HepG2 (cell line): ENCODE data around the gene KIAA2012. TPM values are rescaled to one million over a fixed set of nuclear protein-coding genes. Genes with fewer than 3 reads are reported as not detected.

ENCODE experiments used
- ATAC-seq: fragments of 200-7000 bp; cut with Tn5 transposase; 3 replicates; pipeline ENCODE4 v1.9.1; 2020; ENCODE audit warnings: mild to moderate bottlenecking, moderate library complexity
- BruUV-seq: library from RNA; stranded (reverse); fragments of 400-500 nt; replicated peaks from 2 replicates; lab custom pipeline; 2021; lab: Mats Ljungman, UMichigan
- CTCF ChIA-PET: fragments of 300-600 bp; formaldehyde crosslinking; extraction: SDS; loops from one replicate; lab custom pipeline; 2021; ENCODE audit warnings: low total read pairs, inconsistent platforms, low intra/inter-chr PET ratio; lab: Yijun Ruan, JAX
- POLR2A ChIA-PET: fragments of 350-600 bp; sonication (Branson Sonifier 250); formaldehyde crosslinking; loops from one replicate; lab custom pipeline; 2020; ENCODE audit warnings: antibody characterized with exemption, inconsistent platforms; lab: Yijun Ruan, JAX
- DNase-seq: peaks from one replicate; pipeline ENCODE4 v3.0.0-alpha.2; 2015; ENCODE audit warnings: low spot score
- FAIRE-seq: peaks from 3 replicates; lab custom pipeline; 2011; peaks lifted over from hg19 to GRCh38; lab: Jason Lieb, UNC
- H2AFZ ChIP-seq: one replicate; pipeline ENCODE4 v1.6.1; 2011; ENCODE audit warnings: low read length, inconsistent platforms
- H3K27ac ChIP-seq: fragments of 300-600 bp; 3 replicates; pipeline ENCODE4 v1.8.0; 2011; ENCODE audit warnings: mixed run types, mild to moderate bottlenecking, mixed read lengths, low read length, inconsistent platforms; ENCODE audit not compliant: insufficient read depth; ENCODE audit errors: extremely low read length
- H3K27me3 ChIP-seq, 2 experiments: fragments of 200-600 bp in 1 of 2; 2 replicates in 1 of 2; 3 replicates in 1 of 2; pipeline versions ENCODE4 v1.6.0 to v1.8.0; 2011; ENCODE audit warnings: low read length in 2 of 2, mild to moderate bottlenecking in 2 of 2, moderate library complexity in 2 of 2, inconsistent platforms in 1 of 2; ENCODE audit not compliant: insufficient read depth in 2 of 2, control insufficient read depth in 1 of 2
- H3K36me3 ChIP-seq, 2 experiments: fragments of 200-600 bp in 1 of 2; replicated peaks in 1 of 2; 2 replicates in 1 of 2; 3 replicates in 1 of 2; pipeline versions ENCODE4 v1.5.1 to v1.8.0; 2011; ENCODE audit warnings: low read length in 2 of 2, inconsistent platforms in 1 of 2; ENCODE audit not compliant: insufficient read depth in 2 of 2, control insufficient read depth in 1 of 2
- H3K4me1 ChIP-seq: 2 replicates; pipeline ENCODE4 v1.5.1; 2012; ENCODE audit warnings: low read length, inconsistent platforms; ENCODE audit not compliant: insufficient read depth
- H3K4me2 ChIP-seq: 2 replicates; pipeline ENCODE4 v1.6.0; 2011; ENCODE audit warnings: low read depth, low read length, inconsistent platforms
- H3K4me3 ChIP-seq, 3 experiments: fragments of 200-600 bp in 1 of 3; sonication (generic), shearing (Covaris generic) in 1 of 3; replicated peaks in 1 of 3; 2 replicates each; pipeline ENCODE4 v1.5.1; 2011 to 2016; ENCODE audit warnings: low read length in 3 of 3, inconsistent platforms in 2 of 3, low read depth in 2 of 3, mild to moderate bottlenecking in 2 of 3, control low read depth in 1 of 3, mixed read lengths in 1 of 3; ENCODE audit not compliant: insufficient read depth in 1 of 3
- H3K79me2 ChIP-seq: one replicate; pipeline ENCODE4 v1.6.1; 2011; ENCODE audit warnings: low read length, inconsistent platforms; ENCODE audit not compliant: insufficient read depth
- H3K9ac ChIP-seq: 2 replicates; pipeline ENCODE4 v1.6.0; 2011; ENCODE audit warnings: mild to moderate bottlenecking, low read depth, low read length, inconsistent platforms; ENCODE audit not compliant: insufficient read depth
- H3K9me3 ChIP-seq: 2 replicates; pipeline ENCODE4 v1.5.1; 2012; ENCODE audit warnings: mild to moderate bottlenecking, low read length
- H4K20me1 ChIP-seq: 2 replicates; pipeline ENCODE4 v1.6.0; 2011; ENCODE audit warnings: inconsistent platforms, mild to moderate bottlenecking, low read length, moderate library complexity; ENCODE audit not compliant: insufficient read depth
- CERS6 ChIP-seq: sonication (generic); formaldehyde crosslinking; IDR thresholded peaks from 2 replicates; pipeline ENCODE4 v1.5.0; 2020; ENCODE audit warnings: missing genetic modification reagents
- CHCHD3 ChIP-seq: sonication (generic); formaldehyde crosslinking; IDR thresholded peaks from 2 replicates; pipeline ENCODE4 v1.8.0; 2022; ENCODE audit warnings: mild to moderate bottlenecking, missing genetic modification reagents, moderate library complexity
- GPBP1L1 ChIP-seq: sonication (generic); formaldehyde crosslinking; IDR thresholded peaks from 2 replicates; pipeline ENCODE4 v1.5.0; 2020; ENCODE audit warnings: mild to moderate bottlenecking, missing genetic modification reagents
- NFATC3 ChIP-seq: sonication (generic); formaldehyde crosslinking; IDR thresholded peaks from 2 replicates; pipeline ENCODE4 v1.5.1; 2020; ENCODE audit warnings: mild to moderate bottlenecking, missing genetic modification reagents
- PAWR ChIP-seq: sonication (generic); formaldehyde crosslinking; IDR thresholded peaks from 2 replicates; pipeline ENCODE4 v1.4.0; 2020; ENCODE audit warnings: missing genetic modification reagents, mild to moderate bottlenecking, borderline replicate concordance
- PCBP1 ChIP-seq: fragments of 200-400 bp; formaldehyde crosslinking; IDR thresholded peaks from 2 replicates; pipeline ENCODE4 v1.6.1; 2017; ENCODE audit warnings: mild to moderate bottlenecking, low read depth, low read length, borderline replicate concordance
- ZIK1 ChIP-seq: sonication (generic); formaldehyde crosslinking; IDR thresholded peaks from 2 replicates; pipeline ENCODE4 v1.5.0; 2020; ENCODE audit warnings: mild to moderate bottlenecking, low read depth, missing genetic modification reagents, borderline replicate concordance
- ZNF264 ChIP-seq: sonication (generic); formaldehyde crosslinking; IDR thresholded peaks from 2 replicates; pipeline ENCODE4 v1.4.0; 2020; ENCODE audit warnings: missing genetic modification reagents
- ZSCAN22 ChIP-seq: sonication (generic); formaldehyde crosslinking; IDR thresholded peaks from 2 replicates; pipeline ENCODE4 v1.4.0; 2020; ENCODE audit warnings: mild to moderate bottlenecking, missing genetic modification reagents
- WGBS: methylation state at CpG from one replicate; pipeline ENCODE4 v1.1.6; 2017; ENCODE audit warnings: low lambda C conversion rate; 5-methylcytosine and 5-hydroxymethylcytosine counted together
- in situ Hi-C: cut with HindIII; loops from 2 replicates; pipeline ENCODE4 v1.10.0; 2017; ENCODE audit warnings: low pct_unique_long_range_greater_than_20kb; ENCODE audit not compliant: extremely low pct_ligation_motif_present
- intact Hi-C: fragments of 100-400 bp; cut with micrococcal nuclease; formaldehyde crosslinking; loops from one replicate; pipeline ENCODE4 v1.10.0; 2022; ENCODE audit not compliant: unreplicated experiment
- polyA plus RNA-seq, 8 experiments: library from polyadenylated mRNA; depleted of rRNA in 3 of 8; stranded (reverse) in 7 of 8; unstranded in 1 of 8; fragments of >200 nt; fragmentation: Illumina TruSeq in 4 of 8; extraction: Trizol in 4 of 8; gene quantifications; 2 replicates each; pipeline versions ENCODE4 v1.2.1 to v1.2.3, GENCODE V29; 2011 to 2016; ENCODE audit warnings: low read depth in 4 of 8, missing spikeins in 1 of 8, mixed read lengths in 1 of 8; ENCODE audit not compliant: insufficient read depth in 1 of 8
- total RNA-seq, 5 experiments: library from RNA; depleted of rRNA; stranded (reverse); fragments of >200 nt; fragmentation: Illumina TruSeq; extraction: Trizol; gene quantifications; 2 replicates each; pipeline ENCODE4 v1.2.3, GENCODE V29; 2016; ENCODE audit warnings: low read depth in 1 of 5
- TF ChIP-seq, protein P1 (sequence below): IDR thresholded peaks from 2 replicates; pipeline ENCODE4 v1.6.1; 2016; ENCODE audit warnings: control low read depth

The KIAA2012 gene
- total and polyA plus RNA-seq, 2 of the 13 experiments (the other 11 are each of a cell fraction or from before 2014, with no cell fraction given), result not detected

DNA sequence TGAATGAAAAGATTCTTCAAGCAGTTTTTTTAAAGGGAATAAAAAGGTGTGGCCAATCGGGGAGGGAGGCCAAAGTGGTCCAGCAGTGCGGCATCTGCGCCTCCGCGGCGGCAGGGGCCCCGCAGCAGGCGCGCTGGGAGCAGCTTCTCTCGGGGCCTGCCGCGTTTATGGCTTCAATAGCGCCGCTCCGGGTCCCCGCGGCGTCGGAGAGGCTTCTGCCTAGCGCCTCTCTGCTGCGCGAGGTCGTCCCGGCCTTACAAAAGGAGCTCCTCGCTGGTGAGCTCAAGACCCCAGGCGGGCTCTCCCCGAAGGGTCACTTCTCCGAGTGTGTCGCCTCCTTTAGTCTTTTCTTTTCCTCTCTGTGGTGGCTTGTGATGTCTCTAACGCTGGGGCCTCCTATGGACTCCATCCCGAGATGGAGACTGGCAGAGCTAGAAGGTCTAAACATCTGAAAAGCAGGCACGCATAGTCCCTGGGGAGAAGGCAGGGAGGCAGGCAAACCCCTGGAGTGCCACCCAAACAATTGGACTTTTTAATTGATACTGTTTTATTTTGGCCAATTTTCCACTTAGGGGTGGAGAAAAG, 98.3 kb downstream of the KIAA2012 start:
- Histone ChIP-seq H4K20me1 (no peaks in the 10 kb centered on the region), H3K79me2 (no peaks in the 10 kb centered on the region), H3K27ac (no peak overlapping the region), H3K27me3 (no peaks in the 10 kb centered on the region; a peak in 1 of 5 replicates), H3K9ac (no peak overlapping the region), H3K4me3 (no peak overlapping the region), H3K36me3 (no peaks in the 10 kb centered on the region), H2AFZ (no peak overlapping the region), H3K4me1 (no peaks in the 10 kb centered on the region), H3K4me2 (no peak overlapping the region), H3K9me3 (no peaks in the 10 kb centered on the region)
- DNase-seq (no peak), FAIRE-seq (no peak), ATAC-seq (no peak)
- no peak for TF ChIP-seq ZIK1 (CRISPR knock-in tag)
- in situ Hi-C loops, result loop anchor here (5.0 kb wide), 2 partner anchors 69 to 309 kb away; no protein-coding TSS in a partner anchor
- 65% methylated on average over 23 of the region's 32 CpGs for WGBS
- intact Hi-C loops, result no loop called here
- ChIA-PET CTCF (no interaction called here), POLR2A (no interaction called here)
- BruUV-seq, result no TSS peak

GRCh38 chr2:202172439-202173211, 99.6 kb downstream of the KIAA2012 start:
- POLR2A ChIA-PET, result no interaction called here
- WGBS, result 18% methylated on average over 6 of the region's 6 CpGs
- H3K27ac ChIP-seq, result no peak overlapping the region
- FAIRE-seq (no peak), DNase-seq (no peak), ATAC-seq (peak; percentile 43; the same call in 2 of the 3 replicates)
- H3K79me2 ChIP-seq, result no peaks in the 10 kb centered on the region
- H3K36me3 ChIP-seq, result no peaks in the 10 kb centered on the region
- intact Hi-C loops, result no loop called here
- no peaks in the 10 kb centered on the region for H4K20me1 ChIP-seq
- H3K9me3 ChIP-seq, result no peaks in the 10 kb centered on the region
- H3K9ac ChIP-seq, result no peak overlapping the region
- in situ Hi-C loops, result loop anchor here (5.0 kb wide), 2 partner anchors 70 to 310 kb away; no protein-coding TSS in a partner anchor
- H3K4me1 ChIP-seq, result no peaks in the 10 kb centered on the region
- no peaks in the 10 kb centered on the region; a peak in 1 of 5 replicates for H3K27me3 ChIP-seq
- H3K4me2 ChIP-seq, result peak overlapping the region; percentile 30
- no TSS peak for BruUV-seq
- H3K4me3 ChIP-seq, result no peak overlapping the region; a peak in 1 of 6 replicates
- H2AFZ ChIP-seq, result no peak overlapping the region
- CTCF ChIA-PET, result no interaction called here
- TF ChIP-seq GPBP1L1 (CRISPR knock-in tag), result no peak
- TF ChIP-seq ZSCAN22 (CRISPR knock-in tag), result no peak
- no peak for TF ChIP-seq CERS6 (CRISPR knock-in tag)
- TF ChIP-seq, protein P1, sequence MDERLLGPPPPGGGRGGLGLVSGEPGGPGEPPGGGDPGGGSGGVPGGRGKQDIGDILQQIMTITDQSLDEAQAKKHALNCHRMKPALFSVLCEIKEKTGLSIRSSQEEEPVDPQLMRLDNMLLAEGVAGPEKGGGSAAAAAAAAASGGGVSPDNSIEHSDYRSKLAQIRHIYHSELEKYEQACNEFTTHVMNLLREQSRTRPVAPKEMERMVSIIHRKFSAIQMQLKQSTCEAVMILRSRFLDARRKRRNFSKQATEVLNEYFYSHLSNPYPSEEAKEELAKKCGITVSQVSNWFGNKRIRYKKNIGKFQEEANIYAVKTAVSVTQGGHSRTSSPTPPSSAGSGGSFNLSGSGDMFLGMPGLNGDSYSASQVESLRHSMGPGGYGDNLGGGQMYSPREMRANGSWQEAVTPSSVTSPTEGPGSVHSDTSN (CRISPR knock-in tag), result no peak
- no peak for TF ChIP-seq PAWR
- no peak for TF ChIP-seq PCBP1
- no peak for TF ChIP-seq CHCHD3 (CRISPR knock-in tag)
- no peak for TF ChIP-seq NFATC3 (CRISPR knock-in tag)
- TF ChIP-seq ZNF264 (CRISPR knock-in tag), result no peak
